ENCODE measurements around the gene OR8B12. TPM values are rescaled to one million over a fixed set of nuclear protein-coding genes. Genes with fewer than 3 reads are reported as not detected.

OR8B12 gene
- not detected in 2 replicates for total RNA-seq

GRCh38 chr11:124543554-124543953 is at the start of gene OR8B12:
Gene OR8B12, minus strand, starts transcription at chr11:124543654. Its CDS starts 0 bp downstream, at chr11:124543654.

GRCh38 chr11:124569697-124570096 is 26.2 kb upstream of the OR8B12 start, which contains the start of gene OR8A1:
Gene OR8A1, plus strand, starts transcription at chr11:124569997. Its CDS starts 123 bp downstream, at chr11:124570120.

Small RNA genes within 50 kb of the gene (small RNA-seq; reads per million reads assigned to genes)
- gene OR8A3P: not detected

Other genes starting within 250 kb of the OR8B12 start
- gene OR8D1, start 229.7 kb downstream of the OR8B12 start, total RNA-seq: not detected in 2 replicates
- not detected in 2 replicates for gene OR8D2, start 223.5 kb downstream of the OR8B12 start, total RNA-seq
- gene OR8B2, start 159.2 kb downstream of the OR8B12 start, total RNA-seq: not detected in 2 replicates
- gene OR8B3, start 144.6 kb downstream of the OR8B12 start, total RNA-seq: not detected in 2 replicates
- not detected in 2 replicates for gene OR8B4, start 118.8 kb downstream of the OR8B12 start, total RNA-seq
- not detected in 2 replicates for gene OR8B8, start 98.0 kb downstream of the OR8B12 start, total RNA-seq
- not detected in 2 replicates for gene OR8A1, start 26.3 kb upstream of the OR8B12 start, total RNA-seq
- gene PANX3, start 67.8 kb upstream of the OR8B12 start, total RNA-seq: not detected in 2 replicates
- 24.3 and 28.6 TPM in 2 replicates for gene TBRG1, start 79.2 kb upstream of the OR8B12 start, total RNA-seq
- 4.1 and 7.9 TPM in 2 replicates for gene SIAE, start 130.1 kb upstream of the OR8B12 start, total RNA-seq
- 2.7 and 3.5 TPM in 2 replicates for gene SPA17, start 130.2 kb upstream of the OR8B12 start, total RNA-seq
- 0.11 TPM in 1 of 2 replicates, not detected in the other for gene NRGN, start 196.3 kb upstream of the OR8B12 start, total RNA-seq
- gene VSIG2, start 208.6 kb upstream of the OR8B12 start, total RNA-seq: under 0.01 and 0.33 TPM in 2 replicates
- under 0.01 and 0.22 TPM in 2 replicates for gene ESAM, start 218.6 kb upstream of the OR8B12 start, total RNA-seq

All from placental epithelial cell (primary cell).